GM12878 (cell line): ENCODE measurements around the gene CELF3. TPM values are rescaled to one million over a fixed set of nuclear protein-coding genes. Genes with fewer than 3 reads are reported as not detected.

ENCODE experiments used
- ATAC-seq: fragments of 200-7000 bp; cut with Tn5 transposase; 3 replicates; pipeline ENCODE4 v1.9.1; 2020; ENCODE audit warnings: mild to moderate bottlenecking, moderate library complexity
- BruUV-seq: library from RNA; stranded (reverse); fragments of 400-500 nt; replicated peaks from 2 replicates; lab custom pipeline; 2021; lab: Mats Ljungman, UMichigan
- CTCF ChIA-PET: fragments of 300-600 bp; sonication (Branson Sonifier 250); formaldehyde crosslinking; extraction: SDS; loops from one replicate; lab custom pipeline; 2021; ENCODE audit warnings: inconsistent platforms; lab: Yijun Ruan, JAX
- POLR2A ChIA-PET: fragments of 350-600 bp; formaldehyde crosslinking; extraction: SDS; loops from one replicate; lab custom pipeline; 2021; ENCODE audit warnings: inconsistent platforms; lab: Charles Lee
- RAD21 ChIA-PET: fragments of 300-600 bp; sonication (Branson Sonifier 250); formaldehyde crosslinking; loops from one replicate; lab custom pipeline; 2023; ENCODE audit warnings: antibody characterized with exemption; ENCODE audit not compliant: unreplicated experiment; lab: Charles Lee
- SMC1A ChIA-PET: fragments of 300-600 bp; sonication (Branson Sonifier 250); formaldehyde crosslinking; loops from one replicate; lab custom pipeline; 2023; ENCODE audit not compliant: unreplicated experiment, uncharacterized antibody; lab: Charles Lee
- DNase-seq: peaks from one replicate; pipeline ENCODE4 v3.0.0-alpha.2; 2011; ENCODE audit warnings: low read depth, low spot score
- FAIRE-seq: peaks from 3 replicates; lab custom pipeline; 2011; peaks lifted over from hg19 to GRCh38; lab: Jason Lieb, UNC
- H2AFZ ChIP-seq: 2 replicates; pipeline ENCODE4 v1.6.0; 2011; ENCODE audit warnings: low read depth, low read length, control low read depth; ENCODE audit not compliant: control insufficient read depth
- H3K27ac ChIP-seq: 2 replicates; pipeline ENCODE4 v1.5.1; 2011; ENCODE audit warnings: control low read depth; ENCODE audit not compliant: control insufficient read depth, insufficient read depth
- H3K27me3 ChIP-seq, 2 experiments: replicated peaks in 1 of 2; 2 replicates each; pipeline versions ENCODE4 v1.6.0 to v1.6.1; 2011; ENCODE audit warnings: low read length in 1 of 2; ENCODE audit not compliant: control insufficient read depth in 2 of 2, insufficient read depth in 2 of 2
- H3K36me3 ChIP-seq, 2 experiments: 2 replicates each; pipeline ENCODE4 v1.5.1; 2011; ENCODE audit warnings: low read length in 1 of 2; ENCODE audit not compliant: control insufficient read depth in 2 of 2, insufficient read depth in 2 of 2
- H3K4me1 ChIP-seq: 2 replicates; pipeline ENCODE4 v1.6.1; 2011; ENCODE audit warnings: mild to moderate bottlenecking, low read length, moderate library complexity, mixed read lengths; ENCODE audit not compliant: control insufficient read depth, insufficient read depth
- H3K4me2 ChIP-seq: 2 replicates; pipeline ENCODE4 v1.6.0; 2011; ENCODE audit warnings: control low read depth; ENCODE audit not compliant: control insufficient read depth, insufficient read depth
- H3K4me3 ChIP-seq: fragments of 200-600 bp; sonication (generic); 2 replicates; pipeline ENCODE4 v1.5.1; 2016
- H3K79me2 ChIP-seq: 2 replicates; pipeline ENCODE4 v1.6.0; 2011; ENCODE audit warnings: low read length; ENCODE audit not compliant: control insufficient read depth, insufficient read depth
- H3K9ac ChIP-seq: 2 replicates; pipeline ENCODE4 v1.8.0; 2011; ENCODE audit warnings: low read length, control low read depth, mixed read lengths; ENCODE audit not compliant: control insufficient read depth, insufficient read depth
- H3K9me3 ChIP-seq: replicated peaks from 3 replicates; pipeline ENCODE4 v1.5.1; 2011; ENCODE audit warnings: mild to moderate bottlenecking, low read length; ENCODE audit not compliant: control insufficient read depth, insufficient read depth
- H4K20me1 ChIP-seq: 2 replicates; pipeline ENCODE4 v1.6.0; 2011; ENCODE audit not compliant: control insufficient read depth, insufficient read depth
- BACH1 ChIP-seq: fragments of 450-650 bp; IDR thresholded peaks from 2 replicates; pipeline ENCODE4 v1.6.1; 2017; ENCODE audit warnings: mild to moderate bottlenecking, borderline replicate concordance
- CBX5 ChIP-seq: sonication (generic); IDR thresholded peaks from 2 replicates; pipeline ENCODE4 v1.6.1; 2016; ENCODE audit warnings: low read depth, moderate library complexity, mild to moderate bottlenecking, inconsistent platforms
- KLF5 ChIP-seq: fragments of 450-650 bp; IDR thresholded peaks from 2 replicates; pipeline ENCODE4 v1.6.1; 2014; ENCODE audit warnings: mild to moderate bottlenecking; ENCODE audit not compliant: partially characterized antibody
- MTA3 ChIP-seq: IDR thresholded peaks from 2 replicates; pipeline ENCODE4 v1.6.1; 2012; ENCODE audit warnings: low read length, inconsistent platforms, borderline replicate concordance
- PBX3 ChIP-seq: IDR thresholded peaks from 2 replicates; pipeline ENCODE4 v1.6.1; 2011; ENCODE audit warnings: mild to moderate bottlenecking, low read depth, low read length, moderate library complexity; ENCODE audit not compliant: insufficient replicate concordance
- REST ChIP-seq: IDR thresholded peaks from 2 replicates; pipeline ENCODE4 v1.6.1; 2012; ENCODE audit warnings: mild to moderate bottlenecking, low read depth, low read length
- RFX5 ChIP-seq: IDR thresholded peaks from 2 replicates; pipeline ENCODE4 v1.6.1; 2011; ENCODE audit warnings: low read depth, low read length, improper control_type of control experiment
- WGBS: methylation state at CpG from one replicate; pipeline ENCODE4 v1.1.6; 2016; ENCODE audit warnings: low lambda C conversion rate; ENCODE audit not compliant: insufficient replicate concordance, insufficient coverage; ENCODE audit errors: missing lambda C conversion rate; 5-methylcytosine and 5-hydroxymethylcytosine counted together
- in situ Hi-C: fragments of 300-500 bp; cut with MboI; formaldehyde crosslinking; loops from 9 replicates; pipeline ENCODE4 v1.14.3; 2018; ENCODE audit warnings: mixed read lengths
- intact Hi-C: fragments of 100-400 bp; cut with micrococcal nuclease; formaldehyde crosslinking; loops from one replicate; pipeline ENCODE4 v1.14.2; 2022; ENCODE audit not compliant: unreplicated experiment
- polyA plus RNA-seq, 11 experiments: library from polyadenylated mRNA; depleted of rRNA in 4 of 11; unstranded in 6 of 11; stranded (reverse) in 5 of 11; fragments of >200 nt; fragmentation: Nextera tagmentation in 4 of 11; fragmentation: Illumina TruSeq in 1 of 11; extraction: Ambion mirVana in 4 of 11; extraction: Trizol in 1 of 11; gene quantifications; 1 replicate in 1 of 11; 2 replicates in 10 of 11; pipeline versions ENCODE4 v1.2.1 to v1.2.3, GENCODE V29; 2011 to 2016; ENCODE audit warnings: inconsistent platforms in 2 of 11, missing spikeins in 2 of 11, low read depth in 1 of 11
- total RNA-seq, 4 experiments: library from RNA; depleted of rRNA in 3 of 4; stranded (reverse); fragments of >200 nt in 3 of 4; fragmentation: Illumina TruSeq in 1 of 4; extraction: Trizol in 1 of 4; gene quantifications; 2 replicates each; pipeline versions ENCODE4 v1.2.1 to v1.2.3, GENCODE V29; 2013 to 2021

The CELF3 gene
- total and polyA plus RNA-seq, 10 of the 15 experiments (the other 5 are each of a cell fraction or from before 2014, with no cell fraction given): 0.09 TPM; not detected in 9

GRCh38 chr1:151661751-151662150 is 54.9 kb downstream of the CELF3 start:
- CTCF ChIA-PET: interaction anchor here (0.8 kb wide), 1 partner anchor 68 kb away, joined by 3 read pairs; no protein-coding TSS in a partner anchor
- no peak for DNase-seq

More at GRCh38 chr1:151661751-151662150, 54.9 kb downstream of the CELF3 start:
- ATAC-seq (no peak), FAIRE-seq (no peak)
- no peaks in the 10 kb centered on the region for H4K20me1 ChIP-seq
- no peaks in the 10 kb centered on the region for H3K4me1 ChIP-seq
- no TSS peak for BruUV-seq
- in situ Hi-C loops: no loop called here
- ChIA-PET POLR2A (no interaction called here), SMC1A (no interaction called here), RAD21 (no interaction called here)
- WGBS: 48% methylated on average over 6 of the region's 6 CpGs
- intact Hi-C loops: no loop called here
- no peaks in the 10 kb centered on the region for H3K9me3 ChIP-seq
- peaks cover 0 to 10% of the 10 kb centered on the region in 2 experiments; a peak in 2 of 4 replicates for H3K36me3 ChIP-seq
- H3K79me2 ChIP-seq: no peaks in the 10 kb centered on the region
- no peak overlapping the region for H3K27ac ChIP-seq
- no peak overlapping the region for H3K9ac ChIP-seq
- H3K27me3 ChIP-seq: no peaks in the 10 kb centered on the region
- TF ChIP-seq REST (no peak), CBX5 (no peak), RFX5 (no peak), BACH1 (no peak), KLF5 (no peak), PBX3 (no peak), MTA3 (no peak)
- no peak overlapping the region for H3K4me2 ChIP-seq
- no peak overlapping the region for H2AFZ ChIP-seq
- no peak overlapping the region for H3K4me3 ChIP-seq
